ENCODE measurements around the gene MAST3.

Gene MAST3

GRCh38 chr19:18165794-18166544 lies 68.4 kb downstream of the MAST3 start:
- H3K79me2 ChIP-seq (ENCODE audit: low read length) = no peaks in the 10 kb centered on the region
- H3K27me3 ChIP-seq (ENCODE audit: low read depth, low read length) = no peaks in the 10 kb centered on the region
- TF ChIP-seq CTCF (IDR thresholded peaks at IDR 0.05; ENCODE audit: low read depth, low read length) (no peak), EZH2phosphoT487 (IDR thresholded peaks at IDR 0.05; ENCODE audit: low read depth) (no peak)
- H4K20me1 ChIP-seq (ENCODE audit: insufficient read depth, low read length) = no peaks in the 10 kb centered on the region
- H3K36me3 ChIP-seq (replicated peaks; ENCODE audit: low read depth, low read length) = peaks cover 37% of the 10 kb centered on the region
- no peak overlapping the region for H3K9ac ChIP-seq (ENCODE audit: low read length)
- H3K9me3 ChIP-seq (ENCODE audit: insufficient read depth, low read length) = no peaks in the 10 kb centered on the region
- no peak overlapping the region for H3K4me2 ChIP-seq (ENCODE audit: low read length)
- peaks cover 32% of the 10 kb centered on the region for H3K4me1 ChIP-seq (ENCODE audit: low read length)
- H2AFZ ChIP-seq (ENCODE audit: low read depth, low read length) = no peak overlapping the region
- H3K4me3 ChIP-seq (ENCODE audit: low read length) = no peak overlapping the region
- no peak overlapping the region for H3K27ac ChIP-seq (ENCODE audit: low read length)

- no peak overlapping the region for H3K4me3 ChIP-seq (ENCODE audit: low read length)
- H3K79me2 ChIP-seq (ENCODE audit: low read length) = no peaks in the 10 kb centered on the region
- peaks cover 40% of the 10 kb centered on the region for H3K36me3 ChIP-seq (replicated peaks; ENCODE audit: low read depth, low read length)
Measured at GRCh38 chr19:18167011-18167410, 69.4 kb downstream of the MAST3 start.

GRCh38 chr19:18167975-18168645 lies 70.5 kb downstream of the MAST3 start:
- no peak overlapping the region for H3K4me3 ChIP-seq (ENCODE audit: low read length)
- no peaks in the 10 kb centered on the region for H3K9me3 ChIP-seq (ENCODE audit: insufficient read depth, low read length)
- H3K4me2 ChIP-seq (ENCODE audit: low read length) = peak overlapping the region; percentile 36
- no peaks in the 10 kb centered on the region for H3K27me3 ChIP-seq (ENCODE audit: low read depth, low read length)
- no peaks in the 10 kb centered on the region for H4K20me1 ChIP-seq (ENCODE audit: insufficient read depth, low read length)
- H3K79me2 ChIP-seq (ENCODE audit: low read length) = peaks cover 8% of the 10 kb centered on the region; the same call in 1 of the 2 replicates
- peak overlapping the region; percentile 18; the same call in 1 of the 2 replicates for H3K9ac ChIP-seq (ENCODE audit: low read length)
- TF ChIP-seq EZH2phosphoT487 (IDR thresholded peaks at IDR 0.05; ENCODE audit: low read depth) (no peak), CTCF (IDR thresholded peaks at IDR 0.05; ENCODE audit: low read depth, low read length) (peak; percentile 93)
- H3K4me1 ChIP-seq (ENCODE audit: low read length) = peaks cover 53% of the 10 kb centered on the region
- peaks cover 37% of the 10 kb centered on the region for H3K36me3 ChIP-seq (replicated peaks; ENCODE audit: low read depth, low read length)
- H3K27ac ChIP-seq (ENCODE audit: low read length) = peak overlapping the region; percentile 96; the same call in 1 of the 2 replicates
- no peak overlapping the region for H2AFZ ChIP-seq (ENCODE audit: low read depth, low read length)

More at GRCh38 chr19:18167011-18167410, 69.4 kb downstream of the MAST3 start:
- Histone ChIP-seq H3K9ac (ENCODE audit: low read length) (no peak overlapping the region), H3K27ac (ENCODE audit: low read length) (no peak overlapping the region), H4K20me1 (ENCODE audit: insufficient read depth, low read length) (no peaks in the 10 kb centered on the region), H3K4me1 (ENCODE audit: low read length) (peaks cover 42% of the 10 kb centered on the region), H3K9me3 (ENCODE audit: insufficient read depth, low read length) (no peaks in the 10 kb centered on the region), H2AFZ (ENCODE audit: low read depth, low read length) (no peak overlapping the region), H3K27me3 (ENCODE audit: low read depth, low read length) (no peaks in the 10 kb centered on the region), H3K4me2 (ENCODE audit: low read length) (no peak overlapping the region)
- TF ChIP-seq CTCF (IDR thresholded peaks at IDR 0.05; ENCODE audit: low read depth, low read length) = no peak
- TF ChIP-seq EZH2phosphoT487 (IDR thresholded peaks at IDR 0.05; ENCODE audit: low read depth) = no peak

- Histone ChIP-seq H3K36me3 (replicated peaks; ENCODE audit: low read depth, low read length) (peaks cover 36% of the 10 kb centered on the region), H3K79me2 (ENCODE audit: low read length) (peaks cover 13% of the 10 kb centered on the region), H3K4me1 (ENCODE audit: low read length) (peaks cover 56% of the 10 kb centered on the region), H3K9me3 (ENCODE audit: insufficient read depth, low read length) (no peaks in the 10 kb centered on the region), H2AFZ (ENCODE audit: low read depth, low read length) (no peak overlapping the region), H3K27me3 (ENCODE audit: low read depth, low read length) (no peaks in the 10 kb centered on the region), H4K20me1 (ENCODE audit: insufficient read depth, low read length) (no peaks in the 10 kb centered on the region), H3K4me3 (ENCODE audit: low read length) (peak overlapping the region; percentile 69; the same call in 1 of the 2 replicates), H3K27ac (ENCODE audit: low read length) (peak overlapping the region; percentile 96), H3K4me2 (ENCODE audit: low read length) (peak overlapping the region; percentile 92), H3K9ac (ENCODE audit: low read length) (peak overlapping the region; percentile 82)
- no peak for TF ChIP-seq CTCF (IDR thresholded peaks at IDR 0.05; ENCODE audit: low read depth, low read length)
- no peak for TF ChIP-seq EZH2phosphoT487 (IDR thresholded peaks at IDR 0.05; ENCODE audit: low read depth)
Measured at GRCh38 chr19:18168673-18169381, 71.2 kb downstream of the MAST3 start.
